Stimulated activated naive CD8-positive, alpha-beta T cell treated with anti-CD3 and anti-CD28 coated beads, Interleukin-15, amount 100 ng/mL, for 72 hours (primary cell): ENCODE results near the gene PSME1.

ENCODE experiments used
- ATAC-seq: fragments of 150-1000 bp; cut with Tn5 transposase; 2 replicates; pipeline ENCODE4 v1.10.0; 2021; ENCODE audit warnings: mild to moderate bottlenecking, moderate library complexity
- DNase-seq, 2 donors: peaks; one replicate each; pipeline ENCODE4 v3.0.0; 2021 to 2022
- H3K27ac Mint-ChIP-seq, 2 donors: one replicate each; pipeline ENCODE4 v1.8.0; 2022; ENCODE audit warnings: mild to moderate bottlenecking in 2 of 2, mixed read lengths in 2 of 2, moderate library complexity in 2 of 2
- H3K27me3 Mint-ChIP-seq: one replicate; pipeline ENCODE4 v1.8.0; 2022; ENCODE audit warnings: mixed read lengths
- H3K4me1 Mint-ChIP-seq: one replicate; pipeline ENCODE4 v1.8.0; 2022; ENCODE audit warnings: mild to moderate bottlenecking, mixed read lengths
- H3K4me3 Mint-ChIP-seq, 2 donors: one replicate each; pipeline ENCODE4 v1.8.0; 2022; ENCODE audit warnings: mild to moderate bottlenecking in 2 of 2, mixed read lengths in 2 of 2, moderate library complexity in 1 of 2
- H3K9me3 Mint-ChIP-seq, 2 donors: one replicate each; pipeline ENCODE4 v1.8.0; 2022; ENCODE audit warnings: mixed read lengths in 2 of 2

Gene PSME1

GRCh38 chr14:24135834-24136683 lies at the start of gene PSME1:
Gene PSME1, plus strand, starts transcription at chr14:24136194. Its CDS starts 69 bp downstream, at chr14:24136263.
- Mint-ChIP-seq H3K9me3 (no peaks in the 10 kb centered on the region), H3K4me3 (peak within 1 kb of the TSS; percentile 91 to 98), H3K27ac (peak within 1 kb of the TSS; percentile 92 to 94), H3K4me1 (peaks cover 63% of the 10 kb centered on the region), H3K27me3 (no peaks in the 10 kb centered on the region)
- DNase-seq, result peak; percentile 94
- ATAC-seq, result peak; percentile 92

GRCh38 chr14:24087004-24087403 lies 49.0 kb upstream of the PSME1 start:
- H3K27me3 Mint-ChIP-seq, result no peaks in the 10 kb centered on the region
- no peak overlapping the region for H3K4me3 Mint-ChIP-seq
- peaks cover 12% of the 10 kb centered on the region for H3K4me1 Mint-ChIP-seq
- H3K27ac Mint-ChIP-seq, result no peak overlapping the region
- ATAC-seq (no peak), DNase-seq (no peak)
- no peaks in the 10 kb centered on the region for H3K9me3 Mint-ChIP-seq

DNA sequence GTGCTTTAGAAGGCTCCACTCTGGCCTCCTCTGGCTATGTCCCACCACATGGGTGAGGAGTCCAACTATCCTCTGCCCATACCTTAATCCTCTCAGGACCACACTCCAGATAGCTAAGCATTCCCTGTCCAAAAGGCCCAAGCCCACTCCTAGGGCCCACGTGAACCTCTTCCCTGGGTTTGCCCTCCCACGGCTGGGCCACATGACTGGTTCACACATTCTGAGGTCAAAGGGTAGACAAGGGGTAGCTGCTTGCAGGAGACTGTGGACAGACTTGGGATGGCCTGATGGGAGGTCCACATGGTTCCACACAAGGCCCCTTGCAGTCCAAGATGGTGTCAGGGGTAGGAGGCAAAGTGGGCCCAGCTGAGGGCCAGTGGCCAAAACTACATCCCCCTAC lies 47.9 kb upstream of the PSME1 start:
- H3K4me1 Mint-ChIP-seq, result peaks cover 16% of the 10 kb centered on the region
- H3K27ac Mint-ChIP-seq, result peak overlapping the region in 1 of 2 donors; percentile 48
- no peak for ATAC-seq
- H3K27me3 Mint-ChIP-seq, result no peaks in the 10 kb centered on the region
- no peaks in the 10 kb centered on the region for H3K9me3 Mint-ChIP-seq
- no peak overlapping the region for H3K4me3 Mint-ChIP-seq
- DNase-seq, result no peak

GRCh38 chr14:24089890-24090289 lies 46.1 kb upstream of the PSME1 start:
- no peak overlapping the region for H3K4me3 Mint-ChIP-seq
- H3K4me1 Mint-ChIP-seq, result peaks cover 24% of the 10 kb centered on the region
- no peak for ATAC-seq
- no peaks in the 10 kb centered on the region for H3K27me3 Mint-ChIP-seq
- no peak for DNase-seq
- no peaks in the 10 kb centered on the region for H3K9me3 Mint-ChIP-seq
- H3K27ac Mint-ChIP-seq, result no peak overlapping the region

DNA sequence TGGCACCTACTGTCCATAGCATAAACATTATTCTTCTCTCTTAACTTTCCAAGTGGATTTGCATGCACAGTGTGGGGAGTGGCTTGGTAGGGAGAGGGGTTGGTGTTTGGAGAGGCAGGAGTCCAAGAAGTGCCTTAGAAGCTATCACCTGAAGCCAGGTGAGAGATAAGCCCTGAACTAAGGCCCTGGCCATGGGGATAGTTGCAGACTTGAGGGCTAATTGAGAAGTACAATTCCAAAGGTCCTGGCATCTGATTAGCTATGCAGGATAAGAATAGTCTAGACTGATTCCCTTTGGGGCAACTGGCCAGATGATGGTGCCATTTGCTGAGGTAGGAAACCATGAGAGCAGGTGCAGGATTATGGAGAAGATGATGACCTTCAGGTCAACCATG lies 43.9 kb upstream of the PSME1 start:
- no peaks in the 10 kb centered on the region for H3K9me3 Mint-ChIP-seq
- H3K27me3 Mint-ChIP-seq, result no peaks in the 10 kb centered on the region
- ATAC-seq (no peak), DNase-seq (no peak)
- no peak overlapping the region for H3K27ac Mint-ChIP-seq
- peaks cover 41% of the 10 kb centered on the region for H3K4me1 Mint-ChIP-seq
- H3K4me3 Mint-ChIP-seq, result peak overlapping the region in 1 of 2 donors; percentile 36

DNA sequence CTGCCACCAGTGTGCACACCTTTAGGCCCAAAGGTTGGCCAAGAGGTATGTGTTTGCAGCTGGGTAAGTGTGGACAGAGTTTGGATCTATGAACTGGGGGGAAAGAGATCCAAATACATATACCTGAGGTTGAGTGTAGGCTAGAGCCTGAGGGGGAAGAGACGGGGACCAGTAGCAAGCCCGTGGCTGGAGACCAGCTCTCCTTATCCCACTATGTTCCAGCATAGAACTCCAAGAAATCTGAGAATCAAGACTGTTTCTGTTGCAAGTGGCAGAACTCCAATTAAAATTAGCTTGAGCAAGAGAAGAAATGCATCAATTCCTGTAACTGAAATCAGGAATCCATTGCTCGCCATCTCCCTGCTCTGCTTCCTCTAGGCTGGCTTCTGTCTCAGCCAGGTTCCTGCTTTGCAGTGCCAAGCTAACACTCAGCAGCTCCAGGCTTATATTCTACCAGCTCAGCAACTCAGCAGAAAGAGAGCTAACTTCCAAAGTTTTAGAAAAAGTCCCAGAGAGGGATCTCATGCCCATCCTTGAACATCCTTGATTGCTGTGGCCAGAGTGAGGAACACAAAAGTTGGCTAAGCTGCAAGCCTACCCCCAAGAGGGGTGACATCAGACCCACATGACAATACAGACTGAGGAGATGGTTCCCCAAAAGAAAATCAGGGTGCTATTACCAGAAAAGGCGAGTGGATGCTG lies 43.3 kb upstream of the PSME1 start:
- no peaks in the 10 kb centered on the region for H3K27me3 Mint-ChIP-seq
- ATAC-seq, result no peak
- H3K27ac Mint-ChIP-seq, result peak overlapping the region; percentile 99 to 100
- peaks cover 41% of the 10 kb centered on the region for H3K4me1 Mint-ChIP-seq
- H3K9me3 Mint-ChIP-seq, result no peaks in the 10 kb centered on the region
- peak overlapping the region; percentile 94 to 99 for H3K4me3 Mint-ChIP-seq
- no peak for DNase-seq

DNA sequence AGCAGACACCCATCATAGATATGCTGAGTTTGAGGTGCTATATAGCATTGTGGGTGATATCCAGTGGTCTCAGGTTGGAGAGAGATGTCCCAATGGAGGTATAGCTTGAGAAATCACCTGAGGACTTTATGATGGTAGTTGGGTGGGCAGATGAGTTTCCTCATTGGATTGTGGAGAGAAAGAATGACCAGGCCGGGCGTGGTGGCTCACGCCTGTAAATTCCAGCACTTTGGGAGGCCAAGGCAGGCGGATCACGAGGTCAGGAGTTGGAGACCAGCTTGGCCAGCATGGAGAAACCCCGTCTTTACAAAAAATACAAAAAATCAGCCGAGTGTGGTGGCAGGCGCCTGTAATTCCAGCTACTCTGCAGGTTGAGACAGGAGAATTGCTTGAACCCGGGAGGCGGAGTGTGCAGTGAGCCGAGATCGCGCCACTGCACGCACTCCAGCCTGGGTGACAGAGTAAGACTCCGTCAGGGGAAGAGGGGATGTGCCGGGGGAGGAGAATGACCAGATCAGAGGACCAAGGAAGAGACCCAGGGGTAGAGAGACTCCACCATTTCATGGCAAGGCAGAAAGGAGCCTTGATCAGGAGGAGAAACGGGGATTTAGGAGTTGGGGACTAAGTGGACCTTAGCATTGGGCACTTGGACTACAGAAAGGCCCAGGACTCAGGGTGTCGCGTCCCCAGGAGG lies 42.6 kb upstream of the PSME1 start:
- H3K27me3 Mint-ChIP-seq, result no peaks in the 10 kb centered on the region
- H3K4me3 Mint-ChIP-seq, result peak overlapping the region; percentile 94 to 99
- H3K27ac Mint-ChIP-seq, result peak overlapping the region; percentile 99 to 100
- DNase-seq, result no peak
- H3K9me3 Mint-ChIP-seq, result no peaks in the 10 kb centered on the region
- ATAC-seq, result no peak
- H3K4me1 Mint-ChIP-seq, result peaks cover 46% of the 10 kb centered on the region

DNA sequence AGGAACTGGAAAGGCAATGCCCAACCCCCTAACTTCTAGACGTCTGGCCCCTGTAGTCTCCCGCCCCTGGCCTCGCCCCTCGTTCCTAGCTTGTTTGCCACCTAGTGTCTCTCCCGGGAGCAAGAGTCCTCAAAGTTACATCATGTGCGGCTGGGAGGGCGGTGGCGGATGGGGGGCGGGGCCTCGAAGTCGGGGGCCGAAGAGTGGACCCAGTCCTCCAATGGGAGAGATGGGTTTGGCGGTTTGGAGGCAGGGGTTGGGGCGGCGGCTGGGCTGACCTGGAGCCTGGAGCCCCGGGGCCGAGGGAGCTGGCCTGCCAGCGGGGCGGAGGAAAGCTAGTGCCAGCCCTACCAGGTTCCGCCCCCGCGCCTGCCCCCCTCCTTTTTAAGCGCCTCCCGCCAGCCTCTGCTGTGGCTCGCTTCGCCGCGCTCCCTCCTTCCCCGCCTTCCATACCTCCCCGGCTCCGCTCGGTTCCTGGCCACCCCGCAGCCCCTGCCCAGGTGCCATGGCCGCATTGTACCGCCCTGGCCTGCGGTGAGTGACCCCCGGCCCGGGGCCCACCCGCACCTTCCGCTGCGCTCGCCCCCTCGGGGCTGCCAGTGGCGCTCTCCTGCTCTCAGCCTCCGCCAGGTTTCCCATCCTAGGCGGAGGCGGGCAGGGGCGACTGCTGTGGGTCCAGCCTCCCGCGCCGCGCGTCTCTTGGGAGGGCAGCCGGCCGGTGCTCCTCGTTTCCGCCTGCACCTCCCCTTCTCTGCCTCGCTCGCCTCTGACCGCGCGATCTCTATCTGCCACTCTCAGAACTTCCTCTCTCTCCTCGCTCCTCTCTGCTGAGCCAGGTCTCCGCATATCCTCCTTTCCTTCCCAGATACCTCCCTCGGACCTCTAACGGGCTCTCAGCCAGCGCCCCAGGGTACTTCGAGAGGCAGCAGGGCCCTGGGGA lies 41.8 kb upstream of the PSME1 start, which contains the start of gene PCK2:
Gene PCK2, plus strand, starts transcription at position 411 of the 940 bp plus-strand sequence. Its CDS starts 95 bp downstream, at position 506.
- Mint-ChIP-seq H3K4me3 (peak within 1 kb of the TSS; percentile 94 to 99), H3K9me3 (no peaks in the 10 kb centered on the region), H3K27ac (peak within 1 kb of the TSS; percentile 99 to 100), H3K4me1 (peaks cover 46% of the 10 kb centered on the region), H3K27me3 (no peaks in the 10 kb centered on the region)
- peak; percentile 90 for ATAC-seq
- peak; percentile 88 to 95 for DNase-seq

- Mint-ChIP-seq H3K27me3 (no peaks in the 10 kb centered on the region), H3K4me3 (peak overlapping the region; percentile 94 to 99), H3K4me1 (peaks cover 46% of the 10 kb centered on the region), H3K9me3 (no peaks in the 10 kb centered on the region), H3K27ac (peak overlapping the region; percentile 99 to 100)
- ATAC-seq (no peak), DNase-seq (peak in 1 of 2 donors; percentile 29)
These were observed 41.1 kb upstream of the PSME1 start for GRCh38 chr14:24094841-24095270.

- peak overlapping the region; percentile 99 to 100 for H3K27ac Mint-ChIP-seq
- peak; percentile 66 for ATAC-seq
- H3K27me3 Mint-ChIP-seq, result no peaks in the 10 kb centered on the region
- peak; percentile 64 to 79 for DNase-seq
- no peaks in the 10 kb centered on the region for H3K9me3 Mint-ChIP-seq
- peak overlapping the region; percentile 94 to 99 for H3K4me3 Mint-ChIP-seq
- peaks cover 45% of the 10 kb centered on the region for H3K4me1 Mint-ChIP-seq
These were observed 40.5 kb upstream of the PSME1 start for GRCh38 chr14:24095271-24096068.

- peak overlapping the region; percentile 39 to 57 for H3K4me3 Mint-ChIP-seq
These were observed 39.3 kb upstream of the PSME1 start for GRCh38 chr14:24096545-24097181.

GRCh38 chr14:24098229-24098926 lies 37.6 kb upstream of the PSME1 start:
- H3K9me3 Mint-ChIP-seq, result no peaks in the 10 kb centered on the region
- H3K4me3 Mint-ChIP-seq, result no peak overlapping the region
- ATAC-seq (no peak), DNase-seq (no peak)
- peaks cover 27% of the 10 kb centered on the region for H3K4me1 Mint-ChIP-seq
- H3K27ac Mint-ChIP-seq, result peak overlapping the region in 1 of 2 donors; percentile 38
- no peaks in the 10 kb centered on the region for H3K27me3 Mint-ChIP-seq

More at GRCh38 chr14:24096545-24097181, 39.3 kb upstream of the PSME1 start:
- Mint-ChIP-seq H3K27ac (peak overlapping the region; percentile 65 to 99), H3K9me3 (no peaks in the 10 kb centered on the region), H3K27me3 (no peaks in the 10 kb centered on the region), H3K4me1 (peaks cover 40% of the 10 kb centered on the region)
- ATAC-seq (no peak), DNase-seq (no peak)
